HG03571 (cell line): ENCODE measurements around the gene NFATC4.
"Not testable (repeated sequence)": the region's sequence is repeated elsewhere in the genome, so short reads cannot be mapped to it uniquely, and the experiment has no call there.

Source experiments
- ATAC-seq: cut with Tn5 transposase; IDR thresholded peaks from one replicate; pipeline ENCODE4 v1.9.1; 2021; ENCODE audit not compliant: unreplicated experiment

Gene NFATC4

GRCh38 chr14:24338843-24339242 is 29.1 kb upstream of the NFATC4 start:
- no peak for ATAC-seq

GRCh38 chr14:24339284-24340151 is 28.5 kb upstream of the NFATC4 start, which contains the start of gene RIPK3:
RIPK3 (minus strand) TSS chr14:24339991; CDS start chr14:24339826, 165 bp downstream.
- peak; percentile 80 for ATAC-seq

- ATAC-seq, result no peak
Measured at GRCh38 chr14:24340606-24341005, 27.4 kb upstream of the NFATC4 start.

GRCh38 chr14:24342889-24343288 is 25.1 kb upstream of the NFATC4 start:
- no peak for ATAC-seq

GRCh38 chr14:24343795-24344660 is 24.0 kb upstream of the NFATC4 start:
- no peak for ATAC-seq

- no peak for ATAC-seq
Measured at GRCh38 chr14:24347134-24347533, 20.9 kb upstream of the NFATC4 start.

- ATAC-seq, result no peak
Measured at GRCh38 chr14:24348186-24348585, 19.8 kb upstream of the NFATC4 start.

- ATAC-seq, result no peak
Measured at GRCh38 chr14:24349742-24350141, 18.2 kb upstream of the NFATC4 start.

GRCh38 chr14:24351517-24351916 is 16.5 kb upstream of the NFATC4 start:
- ATAC-seq, result no peak

GRCh38 chr14:24353559-24354481 is 14.2 kb upstream of the NFATC4 start:
- ATAC-seq, result no peak

GRCh38 chr14:24354482-24354825 is 13.5 kb upstream of the NFATC4 start:
- ATAC-seq, result not testable (repeated sequence)

- ATAC-seq, result no peak
Measured at GRCh38 chr14:24355009-24355408, 13.0 kb upstream of the NFATC4 start.

- no peak for ATAC-seq
Measured at GRCh38 chr14:24356208-24356607, 11.8 kb upstream of the NFATC4 start.

GRCh38 chr14:24360281-24360680 is 7.7 kb upstream of the NFATC4 start:
- no peak for ATAC-seq

GRCh38 chr14:24361326-24361725 is 6.7 kb upstream of the NFATC4 start:
- ATAC-seq, result no peak

GRCh38 chr14:24362241-24362960 is 5.6 kb upstream of the NFATC4 start:
- ATAC-seq, result no peak

- ATAC-seq, result no peak
Measured at GRCh38 chr14:24363401-24363800, 4.6 kb upstream of the NFATC4 start.

- no peak for ATAC-seq
Measured at GRCh38 chr14:24364841-24365240, 3.1 kb upstream of the NFATC4 start.

GRCh38 chr14:24365600-24366412 is 2.2 kb upstream of the NFATC4 start:
- peak; percentile 29 for ATAC-seq

GRCh38 chr14:24366413-24366720 is 1.6 kb upstream of the NFATC4 start:
- peak; percentile 1 for ATAC-seq
